NCI-H748 treated with DMSO at 0.1 percent for 48 hours (cell line): ENCODE results near the gene IL4I1.

ENCODE experiments used
- DNase-seq: peaks from one replicate; lab custom pipeline; 2025; lab: John Stamatoyannopoulos, UW

IL4I1 gene

DNA sequence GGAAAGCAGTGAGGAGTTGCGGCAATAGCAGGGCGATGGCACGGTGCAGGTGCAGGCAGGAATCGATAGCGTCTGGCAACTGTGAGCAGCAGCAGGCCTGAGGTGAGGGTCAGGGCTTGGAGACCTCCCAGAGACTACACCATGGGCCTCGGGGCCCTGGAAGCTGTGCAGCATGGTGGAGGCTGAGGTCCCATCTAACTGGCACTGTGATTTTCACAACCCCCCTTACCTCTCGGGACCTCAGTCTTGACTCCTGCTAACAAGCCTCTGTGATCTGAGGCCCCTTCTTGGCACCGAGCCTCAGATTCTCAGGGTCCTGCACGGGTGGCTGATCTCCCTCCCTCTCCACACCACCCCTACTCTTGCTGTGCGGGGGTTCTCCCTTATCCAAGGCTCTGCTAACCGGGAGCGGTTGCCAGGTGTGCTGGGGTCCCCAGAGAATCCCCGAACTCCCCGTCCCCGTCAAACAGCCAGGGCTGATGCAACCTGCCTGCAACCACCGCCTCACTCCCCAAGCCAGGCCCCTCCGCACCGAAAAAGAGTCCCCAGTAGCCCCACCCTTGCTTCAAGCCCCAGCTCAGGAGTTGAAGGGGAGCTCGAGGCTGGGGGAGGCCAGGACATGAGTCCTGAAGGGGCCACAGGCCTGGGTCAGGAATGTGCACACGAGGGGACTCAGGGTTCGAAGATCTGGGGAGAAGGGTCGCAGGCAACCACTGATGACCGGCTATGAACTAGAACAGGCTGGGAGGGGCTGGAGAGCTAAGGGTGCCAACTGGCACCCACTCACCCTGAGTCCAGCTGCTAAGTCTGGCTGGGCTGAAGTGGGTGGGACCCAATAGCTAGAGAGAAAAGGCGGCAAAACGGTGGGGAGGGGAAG, 27.6 kb upstream of the IL4I1 start:
- no peak for DNase-seq

DNA sequence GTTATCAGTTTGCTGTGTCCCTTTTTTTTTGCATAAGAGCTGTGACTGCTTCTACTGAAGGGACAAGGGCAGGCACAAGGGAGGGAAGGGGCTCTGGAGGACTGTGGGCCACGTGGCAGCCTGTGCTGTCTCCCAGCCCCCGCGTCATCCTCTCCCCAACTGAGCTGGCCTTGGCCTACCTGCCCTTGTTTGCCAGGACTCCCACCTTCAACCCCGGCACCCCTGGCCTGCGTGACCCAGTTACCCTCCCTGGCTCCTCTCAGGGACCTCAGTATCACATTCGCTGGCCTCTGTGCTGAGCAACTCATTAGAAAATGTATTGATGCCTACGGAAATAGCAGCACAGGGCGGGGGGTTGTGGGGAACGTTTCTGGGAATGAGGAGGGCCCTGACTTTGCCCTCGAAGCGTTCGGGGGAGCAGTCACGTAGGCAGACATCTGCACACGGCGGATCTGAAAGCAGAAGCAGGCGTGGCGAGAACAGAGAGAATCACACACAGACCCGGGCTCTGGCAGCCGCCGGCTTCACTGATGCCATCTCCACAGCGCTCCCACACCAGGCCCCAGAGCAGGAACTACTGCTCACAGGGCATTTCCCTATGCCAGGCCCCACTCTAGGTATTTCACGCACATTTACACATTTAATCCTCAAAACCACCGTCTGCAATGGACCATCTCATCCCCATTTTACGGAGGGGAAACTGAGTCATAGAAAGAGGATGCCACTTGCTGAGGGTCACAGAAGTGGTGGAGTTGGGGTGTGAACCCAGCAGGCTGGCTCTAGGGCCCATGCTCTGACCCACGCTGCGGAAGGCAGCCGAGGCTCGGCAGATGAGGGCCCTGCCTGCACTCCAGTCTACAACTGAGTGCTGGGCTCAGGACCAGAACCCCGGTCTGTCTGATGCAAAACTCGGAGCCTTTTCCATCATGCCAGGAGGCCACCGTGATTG, 26.6 kb upstream of the IL4I1 start:
- no peak for DNase-seq

DNA sequence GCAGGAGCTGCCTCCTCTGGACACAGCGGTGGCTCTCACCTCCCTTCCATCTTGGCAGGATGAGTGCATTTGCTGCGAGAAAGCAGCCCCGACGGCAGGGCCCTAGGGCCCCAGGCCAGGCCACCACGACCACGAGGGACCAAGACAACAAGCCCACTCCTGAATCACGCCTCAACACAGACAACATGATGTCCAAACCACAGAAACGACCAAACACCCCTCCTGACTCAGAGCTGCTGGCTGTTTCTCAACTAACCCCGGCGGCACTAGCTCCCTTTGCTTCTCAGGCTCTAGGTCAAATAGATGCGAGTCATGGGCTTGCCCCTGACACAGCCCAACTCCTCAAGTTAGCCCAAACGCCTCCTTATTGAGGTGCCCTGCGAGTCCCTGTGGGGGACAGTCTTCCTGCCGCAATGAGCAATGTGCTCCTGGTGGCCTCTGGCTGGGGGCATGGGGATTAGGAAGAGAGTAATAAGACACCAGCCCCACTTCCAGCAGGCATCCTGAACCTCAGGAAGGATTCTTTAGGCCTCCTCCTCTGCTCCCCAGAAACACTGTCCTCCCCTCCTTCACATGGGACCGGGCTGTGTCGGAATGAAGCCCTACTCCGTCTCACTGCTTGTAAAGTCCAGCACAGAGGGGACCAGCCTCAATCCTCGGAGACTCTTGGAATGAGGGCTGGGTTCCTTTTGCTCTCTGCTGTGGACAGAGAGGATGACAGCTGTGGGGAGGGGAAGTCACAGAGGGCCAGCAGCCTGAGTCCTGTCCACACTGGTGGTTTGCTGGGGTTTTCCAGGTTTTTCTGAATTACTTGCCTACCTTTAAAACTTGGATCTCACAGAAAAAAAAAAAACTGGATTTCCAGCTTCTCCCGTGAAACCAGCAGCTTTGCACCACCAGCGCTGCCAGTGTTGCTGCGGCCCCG, 25.4 kb upstream of the IL4I1 start:
- no peak for DNase-seq

DNA sequence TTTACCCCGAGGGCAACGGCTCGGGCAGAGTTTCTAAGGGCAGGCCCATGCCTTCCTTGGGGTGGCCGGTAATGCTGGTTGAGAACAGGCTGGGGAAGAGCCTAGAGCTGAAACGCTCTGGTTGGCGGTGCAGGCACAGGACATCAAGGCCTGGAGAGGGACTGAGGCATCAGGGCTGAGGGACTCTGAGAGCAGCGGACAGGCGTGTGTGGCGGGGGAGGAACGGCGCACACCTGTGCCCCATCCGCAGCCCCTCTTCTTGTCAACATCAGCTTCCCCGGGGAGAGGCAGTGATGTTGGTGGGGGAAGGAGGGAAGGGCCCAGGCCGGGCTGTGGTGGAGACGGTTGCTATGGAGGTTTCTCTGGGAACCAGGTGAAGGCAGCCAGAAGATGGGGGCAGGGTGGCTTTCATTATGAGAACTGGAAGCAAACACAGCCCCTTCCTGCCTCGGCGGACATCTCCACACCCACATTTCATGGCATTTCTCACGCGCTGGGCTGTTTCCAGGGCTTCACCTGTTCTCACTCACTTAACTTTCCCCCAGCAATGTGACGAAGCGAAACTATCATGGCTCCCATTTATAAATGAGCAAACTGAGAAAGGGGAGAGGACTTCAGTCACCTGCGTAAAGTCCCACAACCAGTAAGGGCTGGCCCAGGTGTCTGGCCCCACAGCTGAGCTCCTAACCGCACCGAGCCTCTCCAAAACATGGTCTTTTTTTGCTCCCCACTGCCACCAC, 24.1 kb upstream of the IL4I1 start:
- no peak for DNase-seq

DNA sequence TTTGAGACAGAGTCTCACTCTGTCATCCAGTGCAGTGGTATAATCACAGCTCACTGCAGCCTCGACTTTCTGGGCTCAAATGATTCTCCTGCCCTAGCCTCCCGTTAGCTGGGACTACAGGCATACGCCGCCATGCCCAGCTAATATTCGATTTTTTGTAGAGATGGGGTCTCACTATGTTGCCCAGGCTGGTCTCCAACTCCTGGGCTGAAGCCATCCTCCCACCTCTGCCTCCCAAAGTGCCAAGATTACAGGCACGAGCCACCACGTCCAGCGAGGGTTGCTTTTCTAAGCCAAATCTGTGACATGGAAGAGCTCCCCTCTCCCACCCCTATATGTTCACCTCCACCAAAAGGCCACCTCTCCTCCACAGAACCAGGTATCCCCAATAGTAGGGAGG, 21.4 kb upstream of the IL4I1 start:
- no peak for DNase-seq

DNA sequence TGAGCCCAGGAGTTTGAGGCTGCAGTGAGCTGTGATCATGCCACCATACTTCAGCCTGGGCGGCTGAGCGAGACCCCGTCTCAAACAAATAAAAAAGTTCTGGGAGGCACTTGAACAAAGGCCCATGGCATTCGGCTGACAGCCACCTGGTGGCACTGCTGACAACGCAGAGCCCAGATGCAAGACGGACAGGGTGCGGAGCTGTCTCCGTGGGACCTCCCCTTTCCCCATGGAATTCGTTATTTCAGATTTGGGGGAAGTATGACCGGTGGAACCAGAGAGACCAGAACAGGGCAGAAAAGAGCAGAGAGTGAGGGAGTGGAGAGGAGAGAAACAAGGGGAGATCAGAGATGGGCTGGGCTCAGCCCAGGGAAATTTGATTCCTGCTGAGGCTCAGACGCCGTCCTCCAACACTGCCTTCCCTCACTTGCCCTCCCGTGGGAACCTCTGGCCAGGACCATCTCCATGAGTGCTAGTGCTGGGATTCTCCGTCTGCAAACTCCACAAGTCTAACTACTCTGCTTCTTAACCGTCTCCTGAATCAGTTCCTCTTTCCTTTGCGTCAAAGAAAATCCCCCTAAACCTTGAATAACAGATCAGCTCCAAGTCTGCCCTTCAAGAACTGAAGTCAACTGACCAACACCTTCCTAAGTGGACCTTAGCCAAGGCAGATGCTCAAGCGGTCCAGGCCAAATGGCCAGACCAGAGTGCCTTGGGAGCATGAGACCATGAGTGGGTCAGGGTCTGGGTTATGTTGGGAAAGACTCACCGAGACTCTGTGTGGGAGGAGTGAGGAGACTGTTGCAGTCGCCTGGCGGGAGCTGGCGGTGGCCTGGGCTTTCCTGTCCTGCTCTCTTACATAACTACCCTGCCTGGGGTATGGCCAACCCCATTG, 20.4 kb upstream of the IL4I1 start:
- DNase-seq, result no peak

DNA sequence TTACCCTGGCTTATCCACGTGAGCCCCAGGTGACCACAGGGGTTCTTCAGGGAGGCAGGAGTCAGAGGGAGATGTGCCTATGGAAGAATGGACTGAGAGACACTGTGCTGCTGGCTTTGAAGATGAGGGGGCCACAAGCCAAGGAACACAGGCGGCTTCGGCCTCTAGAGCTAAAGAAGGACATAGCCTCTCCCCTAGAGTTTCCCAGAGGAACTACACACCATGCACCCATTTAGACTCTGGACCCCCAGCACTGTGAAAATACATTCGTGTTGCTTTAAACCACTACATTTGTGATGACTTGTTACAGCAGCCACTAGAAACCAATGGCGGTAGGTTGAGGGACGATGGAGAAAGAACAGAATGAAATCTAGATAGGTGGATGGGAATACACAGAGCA, 18.6 kb upstream of the IL4I1 start:
- no peak for DNase-seq

DNA sequence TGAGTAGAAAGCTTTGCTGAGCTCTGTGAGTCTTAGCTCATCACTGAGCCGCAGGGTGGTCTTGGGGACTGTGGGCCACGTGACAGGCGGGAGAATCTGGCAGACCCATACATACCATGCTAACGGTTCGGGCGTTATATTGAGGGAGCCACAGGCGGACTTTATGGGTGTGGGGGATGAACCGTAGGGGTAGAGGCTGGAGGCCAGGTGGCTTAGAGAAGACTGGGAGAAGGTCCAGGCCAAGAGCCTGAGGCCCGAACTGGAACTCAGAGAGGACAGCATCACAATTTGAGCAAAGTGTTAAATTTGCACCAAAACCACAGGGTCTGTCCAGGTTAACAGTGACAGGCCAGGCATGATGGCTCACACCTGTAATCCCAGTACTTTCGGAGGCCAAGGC, 17.0 kb upstream of the IL4I1 start:
- DNase-seq, result no peak

DNA sequence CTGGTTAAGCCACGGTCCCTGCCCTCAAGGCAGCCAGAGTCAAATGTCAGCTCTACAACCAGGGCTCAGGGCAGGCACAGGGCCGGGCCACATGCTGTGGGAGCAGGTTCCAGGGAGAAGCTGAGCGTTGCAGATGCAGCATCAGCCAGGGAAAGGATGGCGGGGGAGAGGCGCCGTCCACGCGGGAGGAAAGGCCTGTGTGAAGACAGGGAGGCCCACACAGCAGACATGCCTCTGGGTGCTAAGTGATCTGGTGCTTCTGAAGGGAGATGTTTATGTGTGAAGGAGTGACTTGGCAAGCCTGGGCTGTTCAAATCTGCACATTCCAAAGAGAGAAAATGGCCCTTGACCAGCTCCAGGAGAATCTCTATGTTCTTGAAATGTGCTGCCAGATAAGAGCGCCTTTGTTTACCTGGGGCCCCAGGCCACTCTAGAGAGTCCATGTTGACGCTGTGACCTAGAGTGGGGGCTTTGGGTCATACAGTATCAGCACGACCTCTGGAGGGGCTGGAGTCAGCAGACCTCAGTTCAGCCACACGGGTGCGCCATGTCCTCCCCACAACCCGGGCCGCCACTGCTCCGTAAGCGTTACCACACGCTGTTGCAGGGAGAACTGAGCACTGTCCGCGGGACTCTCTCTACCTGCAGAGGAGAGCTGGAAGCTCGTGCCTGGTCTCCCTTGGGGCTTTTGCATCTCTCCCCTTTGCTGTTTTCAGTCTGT, 16.4 kb upstream of the IL4I1 start:
- DNase-seq, result no peak

DNA sequence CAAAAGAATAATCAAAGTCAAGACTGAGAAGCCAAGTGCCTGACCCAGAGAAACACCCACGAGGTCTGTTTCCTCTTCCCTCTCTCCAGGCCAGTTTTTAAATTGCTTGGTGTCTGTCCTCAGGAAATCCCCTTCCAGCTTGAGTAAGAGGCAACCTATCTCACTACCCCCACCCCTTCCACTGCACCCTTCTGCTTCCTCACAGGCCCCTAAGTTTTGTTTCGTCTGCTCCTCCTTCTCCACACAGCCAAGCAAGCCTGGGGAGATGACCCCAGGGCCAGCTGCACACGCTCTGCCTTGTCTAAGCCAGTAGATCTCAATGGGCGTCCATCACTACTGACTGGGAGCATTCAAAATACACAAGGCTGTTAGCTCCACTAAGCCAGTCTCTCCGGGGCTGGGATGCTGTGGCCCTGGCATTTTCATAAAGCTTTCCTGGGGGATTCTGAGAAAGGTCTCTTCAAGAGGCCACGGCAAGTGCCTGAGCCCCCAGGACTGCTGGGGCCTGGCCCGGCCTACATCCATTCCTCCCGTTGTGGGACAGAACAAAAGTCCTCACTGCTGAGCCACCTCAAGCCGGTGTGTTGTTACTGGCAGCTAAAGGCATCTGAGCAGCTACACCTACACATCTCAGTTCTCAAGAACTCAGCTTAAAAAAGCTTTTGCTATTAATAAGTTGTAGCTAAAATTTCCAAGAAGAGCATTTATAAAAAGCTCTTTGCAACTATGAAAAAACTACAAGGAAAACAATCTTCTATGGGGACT, 14.9 kb upstream of the IL4I1 start:
- no peak for DNase-seq

DNA sequence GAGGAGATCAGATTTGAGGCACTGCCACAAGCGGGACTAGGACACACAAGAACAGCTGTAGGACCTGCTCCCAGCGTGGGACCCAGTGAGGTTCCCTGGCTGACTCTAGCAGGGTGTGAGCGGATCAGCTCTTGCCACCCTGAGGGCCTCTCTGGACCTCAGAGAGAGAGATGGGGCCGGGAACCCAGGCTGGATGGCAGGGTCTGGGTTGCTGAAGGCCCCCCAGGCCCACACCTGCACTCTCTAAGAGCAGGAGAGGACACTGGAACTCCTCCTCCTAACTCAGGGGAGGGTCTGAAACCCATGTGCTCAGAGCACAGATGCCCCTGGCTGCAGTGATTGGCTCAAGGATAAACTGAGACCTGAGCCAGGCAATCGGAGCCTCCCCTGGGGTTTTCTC, 13.5 kb upstream of the IL4I1 start:
- DNase-seq, result no peak

DNA sequence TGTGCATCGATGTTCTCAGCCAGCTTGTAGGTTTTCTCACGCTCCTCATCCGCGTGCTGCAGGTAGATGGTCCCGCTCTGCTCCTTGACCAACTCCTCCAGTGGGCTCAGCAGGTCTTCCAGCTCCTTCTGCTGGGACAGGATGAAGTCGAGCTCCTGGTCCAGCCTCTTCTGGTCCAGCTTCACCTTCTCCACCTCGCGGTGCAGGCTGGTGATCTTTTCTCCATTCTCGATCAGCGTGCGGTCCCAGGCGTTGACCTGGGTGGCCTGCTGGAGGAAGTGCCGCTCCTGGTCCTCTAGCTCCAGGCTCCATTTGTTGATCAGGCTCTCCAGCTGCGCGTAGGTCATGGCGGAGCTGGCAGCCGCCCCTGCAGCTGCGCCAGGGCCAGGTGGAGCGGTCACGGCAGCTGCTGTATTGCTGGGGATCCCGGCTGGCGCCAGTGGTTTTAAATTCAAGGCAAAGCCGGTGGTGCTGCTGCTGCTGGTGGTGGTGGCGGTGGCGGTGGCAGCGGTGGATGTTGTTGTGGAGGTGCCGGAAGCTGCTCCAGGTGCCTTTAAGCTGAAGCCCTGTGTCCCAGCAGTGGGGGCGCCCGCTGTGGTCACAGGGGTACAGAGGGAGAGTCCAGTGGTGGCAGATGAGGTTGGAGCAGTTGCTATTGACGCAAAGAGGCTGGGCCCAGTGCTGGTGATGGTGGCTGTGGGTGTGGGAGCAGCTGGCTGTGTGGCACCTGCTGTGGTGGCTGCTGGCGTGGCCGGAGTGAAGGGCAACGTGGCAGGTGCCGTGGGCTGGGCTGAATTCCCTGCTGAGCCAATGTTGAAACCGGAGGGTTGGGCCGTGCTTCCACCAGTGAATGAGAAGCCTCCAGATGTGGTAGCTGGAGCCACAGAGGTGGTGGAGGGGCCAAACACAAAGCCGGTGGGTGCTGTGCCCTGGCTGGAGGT, 12.1 kb upstream of the IL4I1 start:
- DNase-seq, result no peak

DNA sequence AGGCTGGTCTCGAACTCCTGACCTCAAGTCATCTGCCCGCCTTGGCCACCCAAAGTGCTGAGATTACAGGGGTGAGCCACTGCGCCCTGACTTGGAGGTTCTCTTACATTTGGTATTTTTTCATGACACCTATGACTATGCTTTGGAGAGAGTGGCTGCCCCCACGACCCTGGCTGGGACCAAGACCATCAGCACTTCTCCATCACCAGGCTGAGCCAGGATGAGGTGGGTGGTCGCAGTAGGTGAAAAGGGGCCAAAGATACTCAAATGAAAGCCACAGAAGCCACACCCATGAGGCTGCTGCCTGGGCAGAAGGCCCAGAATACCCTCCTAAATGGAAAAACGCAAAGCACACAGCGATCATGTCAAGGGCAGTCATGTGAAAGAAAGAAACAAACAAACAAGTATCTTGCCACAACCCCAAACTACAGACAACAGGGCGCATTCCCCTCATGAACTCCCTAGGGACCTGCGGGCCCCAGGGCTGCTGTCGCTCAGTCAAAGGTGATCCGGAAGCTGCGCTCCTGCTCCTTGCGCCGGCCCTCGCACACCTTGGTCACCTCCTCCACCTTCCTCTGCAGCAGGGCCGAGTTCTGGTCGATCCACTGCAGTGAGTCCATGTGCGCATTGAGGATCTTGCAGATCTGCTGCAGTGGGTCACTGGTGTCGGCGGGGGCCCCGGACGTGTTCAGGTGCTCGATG, 11.2 kb upstream of the IL4I1 start:
- no peak for DNase-seq

DNA sequence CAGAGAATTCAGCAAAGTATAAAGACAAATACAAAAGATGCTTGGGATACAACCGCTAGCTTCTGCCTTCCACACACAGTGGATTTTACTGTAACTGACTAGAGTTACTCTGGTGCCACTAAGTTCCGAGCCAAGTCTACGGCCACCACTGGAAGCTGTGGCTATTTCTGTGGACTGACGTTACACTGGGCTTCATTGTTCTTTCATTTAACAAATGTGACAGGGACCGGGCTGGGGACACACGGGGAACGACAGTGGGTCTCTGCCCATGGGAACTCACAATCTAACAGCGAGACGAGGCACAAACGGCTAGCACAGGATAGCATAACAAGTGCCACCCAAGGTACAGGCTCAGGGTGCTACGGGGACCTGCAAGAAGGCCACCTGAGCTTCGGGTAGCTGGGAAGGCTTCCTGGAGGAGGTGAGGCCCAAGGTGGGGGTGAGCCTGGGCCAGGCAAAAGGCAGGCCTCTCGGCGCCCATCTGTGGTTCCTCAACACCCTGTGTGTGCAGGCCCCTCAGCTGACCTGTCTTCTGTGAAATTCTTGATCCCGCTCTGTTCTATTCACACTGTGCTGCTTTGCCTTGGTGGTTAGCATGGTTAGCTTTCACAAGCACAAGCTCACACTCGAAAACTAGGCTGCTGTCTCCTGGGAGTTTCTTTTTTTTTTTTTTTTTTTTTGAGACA, 10.3 kb upstream of the IL4I1 start:
- DNase-seq, result no peak

DNA sequence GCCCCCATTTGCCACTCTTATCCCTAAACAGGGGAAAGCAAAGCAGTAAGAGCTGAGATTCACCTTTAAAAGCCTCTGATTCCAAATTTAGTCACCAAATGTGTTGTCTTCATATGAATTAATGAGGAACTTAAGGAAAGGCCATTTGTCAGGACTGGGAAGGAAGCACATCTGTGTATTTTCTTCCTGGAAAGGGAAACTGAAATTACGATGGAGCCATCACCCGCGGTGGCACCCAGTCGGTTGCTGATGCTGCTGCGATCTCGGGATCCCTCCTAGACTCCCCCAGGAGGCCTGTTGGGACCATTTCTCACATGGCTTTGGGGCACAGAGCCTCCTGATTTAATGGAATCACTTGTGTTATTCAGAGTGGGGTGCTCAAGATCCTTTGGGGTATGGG, 7.4 kb upstream of the IL4I1 start:
- no peak for DNase-seq

DNA sequence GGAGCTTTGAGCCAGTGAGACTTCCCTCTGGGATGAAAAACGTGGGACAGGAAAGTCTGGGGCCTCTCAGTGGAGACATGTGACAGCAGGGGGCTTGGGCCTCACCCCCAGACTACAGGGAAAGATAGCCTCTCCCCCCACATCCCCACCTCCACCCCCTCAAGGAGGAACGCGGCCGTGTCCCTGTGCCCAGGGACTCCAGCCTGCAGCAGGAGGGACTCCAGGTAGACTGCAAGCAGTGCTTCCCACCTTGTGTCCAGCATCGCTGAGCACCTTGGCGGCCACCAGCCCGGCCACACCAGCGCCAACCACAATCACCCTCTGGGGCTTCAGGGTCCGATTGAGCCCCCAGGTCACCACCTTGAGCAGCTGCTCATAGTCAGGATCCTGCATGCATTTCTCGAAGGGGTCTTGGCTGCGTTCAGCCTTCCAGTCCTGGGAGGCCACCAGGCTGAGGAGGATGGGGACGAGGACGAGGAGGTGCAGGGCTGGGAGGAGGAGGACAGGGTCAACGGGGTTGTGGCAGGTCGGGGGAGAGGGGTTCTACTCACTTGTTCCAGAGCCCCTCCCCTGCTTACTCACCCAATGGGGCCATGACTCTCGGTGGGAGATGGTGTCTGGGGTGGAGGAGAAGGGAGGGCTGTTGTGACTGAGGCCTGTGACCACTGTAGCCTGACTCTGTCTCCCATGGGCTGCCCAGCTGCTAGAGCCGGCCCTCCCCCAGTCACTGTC, 955 bp downstream of the IL4I1 start:
- DNase-seq, result no peak
